Epithelial cell of esophagus (primary cell): ENCODE measurements around the gene TRPM2.

Experiments
- DNase-seq: peaks from one replicate; pipeline ENCODE4 v3.0.0; 2010; ENCODE audit warnings: low read depth
- H3K4me3 ChIP-seq: 2 replicates; pipeline ENCODE4 v1.5.1; 2011; ENCODE audit warnings: mild to moderate bottlenecking, low read length, control low read depth
- TF ChIP-seq, protein P1 (sequence below): IDR thresholded peaks from 2 replicates; pipeline ENCODE4 v1.5.1; 2011; ENCODE audit warnings: low read depth, mild to moderate bottlenecking, low read length, control low read depth, inconsistent platforms; ENCODE audit not compliant: insufficient read depth; ENCODE audit errors: missing control alignments

TRPM2 gene

DNA sequence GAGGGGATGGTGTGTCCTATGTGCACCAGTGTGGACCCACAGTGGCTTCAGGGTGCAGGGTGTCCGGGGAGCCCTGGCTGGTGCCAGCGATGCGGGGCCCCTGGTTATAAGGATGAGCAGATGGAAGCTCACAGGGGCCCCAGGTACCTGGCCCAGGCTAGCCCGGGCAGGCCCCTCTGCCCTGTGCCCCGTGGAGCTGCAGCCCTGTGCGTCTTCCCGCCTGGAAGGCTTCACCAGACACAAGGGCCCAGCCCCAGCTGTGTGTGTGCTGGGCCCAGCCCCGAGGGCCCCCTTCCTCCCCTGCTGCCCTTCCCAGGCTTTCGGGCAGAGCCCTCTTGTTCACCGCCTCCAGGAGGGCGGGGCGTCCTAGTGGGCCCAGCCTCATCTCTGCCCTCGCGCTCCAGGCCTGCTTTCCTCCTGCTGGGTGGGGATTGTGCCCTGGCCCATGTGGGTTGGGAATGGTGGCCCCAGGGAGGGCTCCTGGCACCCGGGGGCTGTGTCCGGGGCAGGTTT lies 37.7 kb upstream of the TRPM2 start:
- H3K4me3 ChIP-seq: no peak overlapping the region
- TF ChIP-seq, protein P1, sequence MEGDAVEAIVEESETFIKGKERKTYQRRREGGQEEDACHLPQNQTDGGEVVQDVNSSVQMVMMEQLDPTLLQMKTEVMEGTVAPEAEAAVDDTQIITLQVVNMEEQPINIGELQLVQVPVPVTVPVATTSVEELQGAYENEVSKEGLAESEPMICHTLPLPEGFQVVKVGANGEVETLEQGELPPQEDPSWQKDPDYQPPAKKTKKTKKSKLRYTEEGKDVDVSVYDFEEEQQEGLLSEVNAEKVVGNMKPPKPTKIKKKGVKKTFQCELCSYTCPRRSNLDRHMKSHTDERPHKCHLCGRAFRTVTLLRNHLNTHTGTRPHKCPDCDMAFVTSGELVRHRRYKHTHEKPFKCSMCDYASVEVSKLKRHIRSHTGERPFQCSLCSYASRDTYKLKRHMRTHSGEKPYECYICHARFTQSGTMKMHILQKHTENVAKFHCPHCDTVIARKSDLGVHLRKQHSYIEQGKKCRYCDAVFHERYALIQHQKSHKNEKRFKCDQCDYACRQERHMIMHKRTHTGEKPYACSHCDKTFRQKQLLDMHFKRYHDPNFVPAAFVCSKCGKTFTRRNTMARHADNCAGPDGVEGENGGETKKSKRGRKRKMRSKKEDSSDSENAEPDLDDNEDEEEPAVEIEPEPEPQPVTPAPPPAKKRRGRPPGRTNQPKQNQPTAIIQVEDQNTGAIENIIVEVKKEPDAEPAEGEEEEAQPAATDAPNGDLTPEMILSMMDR: no peak
- no peak for DNase-seq

DNA sequence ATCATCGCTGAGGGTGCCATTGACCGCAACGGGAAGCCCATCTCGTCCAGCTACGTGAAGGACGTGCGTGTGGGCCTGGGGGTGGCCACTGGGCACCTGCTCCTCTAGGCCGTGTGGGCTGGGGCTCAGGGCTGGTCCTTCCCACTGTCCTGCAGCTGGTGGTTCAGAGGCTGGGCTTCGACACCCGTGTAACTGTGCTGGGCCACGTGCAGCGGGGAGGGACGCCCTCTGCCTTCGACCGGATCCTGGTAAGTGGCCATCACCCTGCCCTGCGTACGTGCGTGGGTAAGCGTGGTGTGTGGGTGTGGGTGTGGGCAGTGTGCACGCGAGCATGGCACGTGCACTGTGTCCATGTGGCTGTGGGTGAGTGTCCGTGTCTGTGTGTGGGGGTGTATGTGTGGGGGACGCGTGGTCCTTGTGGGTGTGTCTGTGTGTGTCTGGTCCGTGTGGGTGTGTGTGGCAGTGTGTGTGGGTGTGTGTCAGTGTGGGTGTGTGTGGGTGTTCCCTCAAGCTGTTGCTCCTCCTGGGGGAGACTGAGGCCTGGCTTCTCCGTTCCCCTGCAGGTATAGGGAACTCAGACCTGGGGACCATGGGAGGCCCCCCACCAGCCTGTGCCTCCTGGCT lies 37.0 kb upstream of the TRPM2 start:
- no peak for DNase-seq
- no peak overlapping the region for H3K4me3 ChIP-seq
- TF ChIP-seq, protein P1: no peak

DNA sequence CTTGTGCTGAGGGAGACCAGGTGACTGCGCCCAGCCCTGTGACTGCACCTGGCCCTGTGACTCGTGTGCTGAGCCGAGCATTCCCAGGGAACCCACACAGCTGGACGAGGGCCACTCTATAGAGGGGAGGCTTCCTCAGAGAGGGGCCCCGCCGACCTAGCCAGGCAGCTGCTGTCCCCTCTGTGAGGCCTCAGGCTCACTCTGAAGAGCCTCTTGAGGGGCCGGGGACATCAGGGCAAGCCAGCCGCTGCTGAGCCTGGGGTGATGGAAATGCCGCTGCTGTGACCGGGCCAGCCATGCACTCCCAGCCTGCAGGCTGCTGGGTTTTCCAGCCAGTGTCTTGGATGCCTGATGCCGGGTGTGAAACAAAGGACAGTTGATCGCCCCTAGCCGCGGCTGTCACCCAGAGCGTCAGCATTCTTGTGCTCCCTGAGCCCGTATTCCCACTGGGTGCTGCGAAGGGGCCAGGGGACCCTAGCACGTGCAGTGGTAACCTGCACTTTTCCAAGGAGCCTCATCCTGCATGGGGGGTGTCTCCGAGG lies 36.1 kb upstream of the TRPM2 start:
- DNase-seq: no peak
- H3K4me3 ChIP-seq: no peak overlapping the region
- TF ChIP-seq, protein P1: no peak

DNA sequence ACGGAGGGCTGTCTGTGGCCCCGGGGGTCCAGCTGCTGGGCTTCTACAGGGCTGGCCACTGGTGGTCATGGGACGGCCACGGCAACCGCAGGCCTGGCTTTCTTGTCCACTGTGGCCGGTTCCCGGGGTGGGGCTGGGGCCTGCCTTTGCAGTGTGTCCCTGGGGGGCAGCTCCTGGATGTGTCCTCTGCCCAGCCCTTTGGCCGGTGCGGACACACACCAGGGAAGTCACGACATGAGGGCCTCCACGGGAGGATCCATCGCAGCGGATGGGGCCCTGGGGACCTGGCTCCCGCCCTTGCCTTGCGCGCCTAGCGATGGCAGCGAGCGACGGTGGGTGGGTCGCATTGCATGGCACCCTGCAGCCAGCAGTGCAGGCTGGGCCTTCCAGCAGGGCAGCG lies 35.5 kb upstream of the TRPM2 start:
- no peak for DNase-seq
- TF ChIP-seq, protein P1: no peak
- H3K4me3 ChIP-seq: no peak overlapping the region

DNA sequence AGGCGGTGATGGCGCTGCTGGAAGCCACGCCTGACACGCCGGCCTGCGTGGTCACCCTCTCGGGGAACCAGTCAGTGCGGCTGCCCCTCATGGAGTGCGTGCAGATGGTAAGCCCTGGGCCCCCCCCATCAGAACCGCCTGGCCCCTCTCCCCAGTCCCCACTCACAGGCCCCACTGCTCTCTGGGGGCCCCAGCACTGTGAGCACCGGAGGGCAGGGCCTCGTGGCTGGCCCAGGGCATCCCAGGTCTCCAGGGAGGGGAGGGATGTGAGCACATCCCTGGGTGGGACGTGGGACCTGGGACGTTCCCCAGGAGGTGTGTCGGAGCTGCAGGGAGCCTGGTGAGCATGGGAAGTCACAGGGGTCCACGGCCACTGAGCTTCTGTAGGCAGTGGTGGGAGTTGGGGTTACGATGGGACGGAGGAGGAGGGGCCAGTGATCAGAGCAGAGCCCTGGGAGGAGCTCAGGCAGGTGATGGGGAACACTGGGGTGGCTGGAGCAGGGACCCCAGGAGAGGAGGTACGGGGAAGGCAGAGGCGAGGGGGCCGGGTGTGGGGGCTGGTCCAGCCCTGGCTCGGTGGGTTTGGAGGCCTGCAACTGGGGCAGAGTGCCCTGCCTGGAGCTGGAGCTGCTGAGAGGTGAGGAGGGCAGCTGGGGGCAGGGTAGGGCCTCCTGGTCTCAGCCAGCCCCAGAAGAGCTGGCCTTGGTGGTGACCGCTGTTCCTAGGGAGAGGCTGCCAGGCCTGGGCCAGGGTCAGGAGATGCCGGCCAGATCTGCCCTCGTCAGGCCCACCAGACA lies 34.7 kb upstream of the TRPM2 start:
- TF ChIP-seq, protein P1: no peak
- DNase-seq: no peak
- no peak overlapping the region for H3K4me3 ChIP-seq

DNA sequence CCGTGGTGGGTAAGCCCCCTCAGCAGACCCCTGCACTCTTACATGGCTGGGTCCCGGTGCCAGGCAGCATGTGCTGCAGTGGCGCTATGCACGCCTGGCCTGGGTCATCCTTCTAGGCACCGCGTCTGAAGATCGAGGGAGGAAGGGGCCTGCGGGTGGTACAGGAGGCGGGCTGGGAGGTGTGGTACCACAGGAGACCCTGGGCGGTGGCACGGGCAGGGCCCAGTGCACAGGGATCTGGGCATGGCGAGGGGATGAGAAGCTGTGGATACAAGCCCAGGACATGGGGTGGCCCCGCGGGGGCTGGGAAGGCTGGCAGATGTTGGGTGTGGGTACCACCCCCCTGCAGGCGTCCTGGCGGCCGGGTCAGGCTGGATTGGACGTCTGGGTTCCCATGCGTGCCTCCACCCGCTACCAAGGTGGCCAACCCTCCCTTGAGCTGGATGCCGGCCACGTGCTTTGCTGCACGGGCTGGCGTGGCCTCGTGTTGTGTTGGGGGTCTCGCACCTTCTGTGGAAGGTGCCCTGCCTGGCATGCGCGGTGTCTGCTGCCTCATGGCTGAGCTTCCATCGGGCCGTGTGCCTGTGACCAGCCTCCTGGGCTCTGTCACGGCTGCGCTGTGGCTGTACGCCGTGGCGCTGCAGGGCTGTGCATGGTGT lies 33.9 kb upstream of the TRPM2 start:
- no peak for DNase-seq
- TF ChIP-seq, protein P1: no peak
- H3K4me3 ChIP-seq: no peak overlapping the region
